B cell (primary cell): ENCODE results near the gene NUDT3.

ENCODE experiments used
- EZH2 ChIP-seq: IDR thresholded peaks from 2 replicates; pipeline ENCODE4 v1.6.1; 2012; ENCODE audit warnings: borderline replicate concordance, low read depth, mild to moderate bottlenecking, moderate library complexity, low read length; ENCODE audit not compliant: insufficient read depth, poor library complexity, severe bottlenecking
- TF ChIP-seq, protein P1 (sequence below): fragments of 200-600 bp; IDR thresholded peaks from one replicate; pipeline ENCODE4 v1.8.0; 2022; ENCODE audit warnings: antibody characterized with exemption, mild to moderate bottlenecking

DNA sequence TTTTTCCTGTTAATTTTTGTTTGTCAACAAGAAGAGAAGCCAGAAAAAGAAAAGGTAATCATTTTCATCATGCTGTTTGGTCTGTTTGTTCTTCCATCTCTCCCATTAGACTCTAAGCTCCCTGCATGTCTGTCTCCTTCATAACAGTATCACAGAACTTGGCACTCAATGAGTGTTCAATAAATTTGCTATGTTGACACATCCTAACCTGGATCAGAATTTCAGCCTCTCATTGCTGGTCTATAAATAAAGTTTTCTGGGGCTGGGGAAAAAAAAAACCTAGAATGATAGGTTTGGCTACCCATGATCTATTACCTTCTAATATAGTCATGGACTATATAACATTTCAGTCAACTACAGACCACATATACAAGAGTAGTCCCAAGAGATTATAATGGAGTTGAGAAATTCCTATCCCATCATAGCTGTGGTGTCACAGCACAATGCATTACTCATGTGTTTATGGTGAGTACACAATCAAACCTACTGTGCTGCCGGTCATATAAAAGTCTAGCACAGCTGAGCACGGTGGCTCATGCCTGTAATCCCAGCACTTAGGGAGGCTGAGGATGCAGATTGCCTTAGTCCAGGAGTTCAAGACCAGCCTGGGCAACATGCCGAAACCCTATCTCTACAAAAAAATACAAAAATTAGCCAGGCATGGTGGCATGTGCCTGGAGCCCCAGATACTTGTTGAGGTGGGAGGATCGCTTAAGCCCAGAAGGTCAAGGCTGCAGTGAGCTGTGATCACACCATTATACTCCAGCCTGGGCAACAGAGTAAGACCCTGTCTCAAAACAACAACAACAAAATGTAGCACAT, 5.9 kb downstream of the NUDT3 start:
- TF ChIP-seq, protein P1, sequence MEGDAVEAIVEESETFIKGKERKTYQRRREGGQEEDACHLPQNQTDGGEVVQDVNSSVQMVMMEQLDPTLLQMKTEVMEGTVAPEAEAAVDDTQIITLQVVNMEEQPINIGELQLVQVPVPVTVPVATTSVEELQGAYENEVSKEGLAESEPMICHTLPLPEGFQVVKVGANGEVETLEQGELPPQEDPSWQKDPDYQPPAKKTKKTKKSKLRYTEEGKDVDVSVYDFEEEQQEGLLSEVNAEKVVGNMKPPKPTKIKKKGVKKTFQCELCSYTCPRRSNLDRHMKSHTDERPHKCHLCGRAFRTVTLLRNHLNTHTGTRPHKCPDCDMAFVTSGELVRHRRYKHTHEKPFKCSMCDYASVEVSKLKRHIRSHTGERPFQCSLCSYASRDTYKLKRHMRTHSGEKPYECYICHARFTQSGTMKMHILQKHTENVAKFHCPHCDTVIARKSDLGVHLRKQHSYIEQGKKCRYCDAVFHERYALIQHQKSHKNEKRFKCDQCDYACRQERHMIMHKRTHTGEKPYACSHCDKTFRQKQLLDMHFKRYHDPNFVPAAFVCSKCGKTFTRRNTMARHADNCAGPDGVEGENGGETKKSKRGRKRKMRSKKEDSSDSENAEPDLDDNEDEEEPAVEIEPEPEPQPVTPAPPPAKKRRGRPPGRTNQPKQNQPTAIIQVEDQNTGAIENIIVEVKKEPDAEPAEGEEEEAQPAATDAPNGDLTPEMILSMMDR: no peak
- no peak for TF ChIP-seq EZH2
